Inflammatory macrophage treated with lipopolysaccharide for 4 hours (primary cell): ENCODE data around the gene ITPK1.

ENCODE experiments used
- DNase-seq: peaks from one replicate; pipeline ENCODE4 v3.0.0-alpha.2; 2020

The ITPK1 gene

GRCh38 chr14:92945544-92945943 lies 170.2 kb downstream of the ITPK1 start:
- DNase-seq, result no peak

- DNase-seq, result no peak
These were observed 170.7 kb downstream of the ITPK1 start for GRCh38 chr14:92944976-92945375.

- no peak for DNase-seq
These were observed 171.7 kb downstream of the ITPK1 start for GRCh38 chr14:92943855-92944570.

- no peak for DNase-seq
These were observed 172.6 kb downstream of the ITPK1 start for GRCh38 chr14:92942976-92943710.

- no peak for DNase-seq
These were observed 173.1 kb downstream of the ITPK1 start for GRCh38 chr14:92942576-92942975.

GRCh38 chr14:92942136-92942535 lies 173.6 kb downstream of the ITPK1 start:
- DNase-seq, result no peak

GRCh38 chr14:92941531-92941930 lies 174.2 kb downstream of the ITPK1 start:
- no peak for DNase-seq

GRCh38 chr14:92940543-92940942 lies 175.2 kb downstream of the ITPK1 start:
- DNase-seq, result no peak

- DNase-seq, result no peak
These were observed 176.0 kb downstream of the ITPK1 start for GRCh38 chr14:92939699-92940098.

GRCh38 chr14:92938890-92939671 lies 176.6 kb downstream of the ITPK1 start:
- DNase-seq, result no peak

GRCh38 chr14:92938235-92938875 lies 177.4 kb downstream of the ITPK1 start:
- no peak for DNase-seq

GRCh38 chr14:92937051-92937937 lies 178.4 kb downstream of the ITPK1 start:
- DNase-seq, result no peak

GRCh38 chr14:92936085-92936484 lies 179.6 kb downstream of the ITPK1 start:
- no peak for DNase-seq

- DNase-seq, result no peak
These were observed 180.3 kb downstream of the ITPK1 start for GRCh38 chr14:92935446-92935845.

- no peak for DNase-seq
These were observed 181.3 kb downstream of the ITPK1 start for GRCh38 chr14:92934196-92935085.

- no peak for DNase-seq
These were observed 182.2 kb downstream of the ITPK1 start for GRCh38 chr14:92933481-92933880.

GRCh38 chr14:92932448-92933395 lies 183.0 kb downstream of the ITPK1 start:
- DNase-seq, result no peak

GRCh38 chr14:92931681-92932447 lies 183.9 kb downstream of the ITPK1 start:
- DNase-seq, result no peak
